Esophagus squamous epithelium (tissue), 4 donors: Measurements from ENCODE around the gene VAV2.

Experiments used
- CTCF ChIP-seq, 6 experiments: fragments of 450-650 bp in 4 of 6; fragments of 200-600 bp in 2 of 6; sonication (generic) in 2 of 6; IDR thresholded peaks; one replicate each; pipeline ENCODE4 v1.5.1; 2016 to 2019; ENCODE audit warnings: antibody characterized with exemption in 6 of 6, mild to moderate bottlenecking in 4 of 6, moderate library complexity in 4 of 6
- POLR2A ChIP-seq, 4 donors: fragments of 450-650 bp; IDR thresholded peaks; one replicate each; pipeline ENCODE4 v1.6.1; 2017; ENCODE audit warnings: antibody characterized with exemption in 4 of 4, mild to moderate bottlenecking in 4 of 4, moderate library complexity in 3 of 4

GRCh38 chr9:133934482-133935232, 57.5 kb downstream of the VAV2 start:
- TF ChIP-seq CTCF (IDR thresholded peaks at IDR 0.05) (no peak), POLR2A (IDR thresholded peaks at IDR 0.05) (no peak)
